ENCODE measurements around the gene FASTKD2.
"Not testable (repeated sequence)": the region's sequence is repeated elsewhere in the genome, so short reads cannot be mapped to it uniquely, and the experiment has no call there.

Gene FASTKD2

DNA sequence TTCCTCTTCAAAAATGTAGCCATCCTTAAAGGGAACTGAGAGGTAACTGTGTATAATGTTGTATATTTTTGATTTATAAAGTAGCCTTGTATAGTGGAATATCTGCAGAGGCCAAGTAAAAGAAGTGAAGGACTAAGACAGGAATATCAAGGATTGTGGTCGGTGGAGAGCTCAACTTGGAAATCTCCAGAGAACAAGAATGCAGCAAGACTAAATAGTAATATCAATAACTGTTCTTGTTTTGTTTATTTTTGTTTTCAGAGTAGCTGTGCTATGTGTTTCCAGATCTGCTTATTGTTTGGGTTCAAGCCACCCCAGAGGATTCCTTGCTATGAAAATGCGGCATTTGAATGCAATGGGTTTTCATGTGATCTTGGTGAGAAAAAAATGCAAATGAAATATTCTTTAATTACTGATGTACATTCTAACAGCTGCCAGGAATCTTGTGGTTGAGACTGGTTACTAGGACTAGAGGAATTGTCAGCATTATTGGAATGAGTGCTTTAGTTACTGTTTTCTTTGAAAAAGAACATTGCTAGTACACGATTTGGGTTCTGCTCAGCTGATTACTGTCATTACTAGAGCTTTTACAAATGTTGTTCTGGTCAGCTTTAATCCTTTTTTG, 25.0 kb downstream of the FASTKD2 start:
- DNase-seq (ENCODE audit: low read depth in 1 of 2, low spot score in 1 of 2) = no peak

- no peak for DNase-seq (ENCODE audit: low read depth in 1 of 2, low spot score in 1 of 2)
Observed at GRCh38 chr2:206792645-206793044, 27.2 kb downstream of the FASTKD2 start.

DNA sequence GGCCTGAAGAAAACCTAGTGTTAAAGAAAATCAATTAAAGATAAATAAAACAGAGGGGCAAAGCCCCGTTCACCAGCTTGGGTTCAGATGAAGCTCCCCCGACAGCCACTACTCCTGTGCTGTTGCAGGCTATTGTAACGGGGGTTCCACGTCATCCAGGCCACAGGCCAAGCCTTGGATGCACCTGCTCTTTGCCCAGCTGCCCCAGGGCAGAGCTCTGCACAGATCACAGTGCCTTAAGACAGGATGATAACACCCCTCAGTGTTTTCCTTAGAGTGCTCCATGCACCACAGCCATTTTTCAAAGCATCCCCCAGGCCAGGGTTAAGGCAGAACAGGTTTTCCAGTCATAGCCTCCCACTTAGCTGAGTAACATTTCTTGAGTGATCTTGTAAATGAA, 32.0 kb downstream of the FASTKD2 start:
- no peak for DNase-seq (ENCODE audit: low read depth in 1 of 2, low spot score in 1 of 2)

- no peak for DNase-seq (ENCODE audit: low read depth in 1 of 2, low spot score in 1 of 2)
Observed at GRCh38 chr2:206798000-206798399, 32.6 kb downstream of the FASTKD2 start.

DNA sequence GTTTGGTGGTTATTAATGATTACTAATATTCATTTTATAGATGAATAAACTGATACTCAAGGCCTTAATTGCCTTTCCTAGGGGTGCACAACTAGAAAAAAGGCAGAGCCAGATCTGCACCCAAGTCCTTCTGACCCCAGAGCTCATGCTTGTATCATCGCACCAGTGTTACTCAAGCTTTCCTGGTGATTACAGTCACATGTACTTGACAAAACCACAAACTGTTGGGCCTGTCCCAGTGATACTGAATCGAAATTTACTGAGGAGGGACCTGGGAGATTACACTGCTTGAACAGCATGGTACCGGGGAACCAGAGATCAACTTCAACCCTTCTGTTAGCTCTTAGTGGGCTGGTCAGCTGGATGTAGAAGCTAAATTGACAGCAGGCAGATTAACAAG, 33.7 kb downstream of the FASTKD2 start:
- DNase-seq (ENCODE audit: low read depth in 1 of 2, low spot score in 1 of 2) = no peak

- peak in 1 of 2 donors; percentile 2 for DNase-seq (ENCODE audit: low read depth in 1 of 2, low spot score in 1 of 2)
Observed at GRCh38 chr2:206800506-206801417, 35.4 kb downstream of the FASTKD2 start.

DNA sequence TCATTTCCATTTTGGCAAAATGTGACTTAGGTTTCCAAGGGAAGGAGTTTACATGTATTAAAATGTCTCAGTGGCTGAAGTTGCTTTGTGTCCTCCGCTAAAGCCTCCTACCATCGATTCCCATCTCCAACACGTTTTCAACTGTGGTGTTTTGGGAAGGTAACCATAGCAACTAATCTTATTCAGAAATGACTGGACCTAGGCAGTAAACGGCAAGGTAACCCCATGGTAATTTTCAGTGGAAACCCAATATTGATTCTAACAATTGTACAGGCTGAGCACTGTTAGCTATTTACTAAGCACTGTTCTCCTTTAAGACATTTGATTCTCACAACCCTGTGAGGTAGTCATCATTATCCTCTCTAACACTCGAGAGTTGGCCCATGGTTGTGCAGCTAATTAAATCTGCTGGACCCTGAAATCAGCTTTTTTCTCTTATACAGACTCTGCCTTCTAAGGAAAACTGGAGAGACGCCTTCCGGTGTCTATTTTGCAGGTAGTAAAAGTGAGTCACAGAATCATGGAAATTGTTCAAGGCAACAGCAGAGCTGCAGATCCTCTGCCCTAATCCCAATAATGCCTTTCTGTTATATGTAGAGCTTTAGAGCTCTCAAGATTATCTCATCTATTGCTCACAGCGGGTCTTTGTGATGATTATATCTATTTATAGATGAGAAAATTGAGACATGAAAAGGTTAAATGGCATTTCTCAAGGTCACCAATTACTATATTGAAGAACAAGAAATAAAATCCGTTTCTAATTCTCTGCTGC, 36.2 kb downstream of the FASTKD2 start:
- no peak for DNase-seq (ENCODE audit: low read depth in 1 of 2, low spot score in 1 of 2)

- no peak for DNase-seq (ENCODE audit: low read depth in 1 of 2, low spot score in 1 of 2)
Observed at GRCh38 chr2:206802654-206803514, 37.5 kb downstream of the FASTKD2 start.

- DNase-seq (ENCODE audit: low read depth in 1 of 2, low spot score in 1 of 2) = no peak
Observed at GRCh38 chr2:206804326-206804725, 38.9 kb downstream of the FASTKD2 start.

DNA sequence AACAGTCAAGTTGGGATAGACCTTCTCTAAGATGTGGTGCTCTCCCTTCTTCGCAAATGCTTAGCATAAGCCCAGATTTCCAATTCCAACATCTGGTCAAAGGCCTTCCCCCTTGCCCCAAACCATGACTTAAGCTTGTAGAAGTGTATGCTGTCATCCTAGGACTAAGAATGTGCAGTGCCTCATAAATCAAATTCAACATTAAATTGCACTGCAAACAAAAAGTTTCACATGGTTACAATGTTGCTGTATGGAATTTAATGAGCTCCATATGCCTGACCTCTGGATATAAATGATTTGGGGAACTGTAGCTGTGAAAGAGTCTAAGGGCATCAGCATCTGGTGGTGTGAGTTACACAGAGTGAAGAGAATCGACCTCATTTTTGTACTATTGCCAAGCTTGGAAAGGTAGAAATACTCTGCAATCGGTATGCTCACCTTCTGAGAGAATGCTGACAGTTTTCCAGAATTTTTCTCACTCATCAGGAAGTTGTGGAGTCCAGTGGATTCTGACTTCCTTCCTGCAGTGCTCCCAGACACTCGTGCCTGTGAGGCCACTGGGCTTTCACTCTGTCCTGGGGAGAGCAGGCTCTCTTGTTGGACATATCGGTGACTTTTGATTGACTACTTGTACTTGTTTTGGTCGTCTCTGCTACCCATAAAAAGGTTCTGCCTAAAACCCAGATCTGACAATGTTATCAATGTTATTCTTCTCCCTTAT, 40.6 kb downstream of the FASTKD2 start:
- DNase-seq (ENCODE audit: low read depth in 1 of 2, low spot score in 1 of 2) = no peak

DNA sequence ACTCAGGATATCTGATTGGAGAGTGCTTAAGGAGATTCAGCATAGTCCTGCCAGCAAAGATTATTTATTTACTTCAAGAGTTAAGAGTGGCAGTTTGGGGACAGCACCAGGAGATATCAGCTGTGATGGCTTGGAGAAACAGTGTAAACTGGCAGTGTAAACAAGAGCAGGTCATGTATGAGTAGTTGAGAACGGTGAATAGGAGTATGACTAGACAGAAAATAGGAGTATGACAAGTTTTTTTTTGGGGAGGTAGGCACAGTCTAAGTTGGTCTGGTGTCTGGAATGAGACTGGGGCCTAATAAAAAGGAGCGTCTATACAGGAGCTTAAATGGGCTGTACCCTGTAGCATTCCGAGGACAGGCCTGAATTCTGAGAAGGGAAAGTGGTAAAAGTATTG, 42.2 kb downstream of the FASTKD2 start:
- not testable (repeated sequence) for DNase-seq (ENCODE audit: low read depth in 1 of 2, low spot score in 1 of 2)

DNA sequence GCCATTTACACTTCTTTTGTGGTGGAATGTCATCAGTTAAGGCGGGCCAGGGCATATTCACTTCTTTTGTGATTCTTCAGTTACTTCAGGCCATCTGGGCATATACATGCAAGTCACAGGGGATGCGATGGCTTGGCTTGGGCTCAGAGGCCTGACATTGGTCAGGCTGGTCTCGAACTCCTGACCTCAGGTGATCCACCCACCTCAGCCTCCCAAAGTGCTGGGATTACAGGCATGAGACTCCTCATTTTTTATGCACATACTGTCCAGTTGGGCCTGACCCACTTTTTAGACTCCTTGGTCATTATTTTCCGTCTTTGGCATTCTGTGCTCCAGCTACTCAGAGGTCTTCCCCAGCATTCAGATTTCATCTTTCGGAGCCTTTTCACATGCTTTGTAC, 47.1 kb downstream of the FASTKD2 start:
- DNase-seq (ENCODE audit: low read depth in 1 of 2, low spot score in 1 of 2) = not testable (repeated sequence)

GRCh38 chr2:206814498-206814897, 49.1 kb downstream of the FASTKD2 start:
- DNase-seq (ENCODE audit: low read depth in 1 of 2, low spot score in 1 of 2) = no peak

DNA sequence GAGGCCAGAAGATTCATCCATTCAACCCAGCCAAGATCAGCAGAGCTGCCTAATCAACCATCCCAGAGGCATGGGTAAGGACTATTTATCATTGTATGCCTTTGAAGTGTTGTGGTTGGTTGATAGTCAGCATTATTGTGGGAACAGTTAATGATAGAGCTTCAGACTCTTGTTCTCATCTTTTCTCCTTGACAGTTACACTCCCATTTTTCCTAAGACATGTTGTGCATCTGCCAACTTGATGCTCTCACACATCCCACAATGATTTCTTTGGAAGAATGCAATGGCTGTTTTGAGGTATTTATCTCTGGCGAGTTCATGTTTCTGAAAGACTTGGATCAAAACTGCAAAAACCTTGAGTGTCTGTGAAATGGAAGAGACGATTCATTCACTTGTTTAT, 55.4 kb downstream of the FASTKD2 start:
- no peak for DNase-seq (ENCODE audit: low read depth in 1 of 2, low spot score in 1 of 2)

GRCh38 chr2:206823178-206823577, 57.8 kb downstream of the FASTKD2 start:
- no peak for DNase-seq (ENCODE audit: low read depth in 1 of 2, low spot score in 1 of 2)

DNA sequence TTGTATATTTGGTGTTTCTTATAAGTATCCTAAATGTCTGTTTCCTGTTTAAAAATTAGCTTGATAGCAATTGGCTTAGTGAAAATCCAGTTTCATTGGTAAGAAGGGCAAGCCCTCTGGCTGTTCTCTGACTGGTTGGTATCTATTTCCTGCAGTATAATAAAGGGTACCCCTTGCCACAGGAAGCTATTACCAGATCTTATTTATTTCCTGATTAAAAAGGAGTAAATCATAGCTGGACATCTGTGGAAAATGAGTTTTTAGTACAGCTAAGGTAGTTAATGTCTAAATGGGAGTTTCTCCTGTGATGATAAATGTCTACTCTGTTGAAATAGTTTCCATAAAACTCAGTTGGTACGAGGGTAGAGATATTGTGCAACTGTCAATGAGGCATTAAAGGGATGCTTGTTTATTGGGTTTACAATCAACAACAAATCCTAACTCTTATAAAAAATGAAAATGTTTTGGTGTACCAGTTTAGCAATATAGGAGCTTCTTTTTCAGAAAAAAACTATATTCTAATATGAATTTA, 58.7 kb downstream of the FASTKD2 start:
- no peak for DNase-seq (ENCODE audit: low read depth in 1 of 2, low spot score in 1 of 2)

- DNase-seq (ENCODE audit: low read depth in 1 of 2, low spot score in 1 of 2) = no peak
Observed at GRCh38 chr2:206824993-206825392, 59.6 kb downstream of the FASTKD2 start.

DNA sequence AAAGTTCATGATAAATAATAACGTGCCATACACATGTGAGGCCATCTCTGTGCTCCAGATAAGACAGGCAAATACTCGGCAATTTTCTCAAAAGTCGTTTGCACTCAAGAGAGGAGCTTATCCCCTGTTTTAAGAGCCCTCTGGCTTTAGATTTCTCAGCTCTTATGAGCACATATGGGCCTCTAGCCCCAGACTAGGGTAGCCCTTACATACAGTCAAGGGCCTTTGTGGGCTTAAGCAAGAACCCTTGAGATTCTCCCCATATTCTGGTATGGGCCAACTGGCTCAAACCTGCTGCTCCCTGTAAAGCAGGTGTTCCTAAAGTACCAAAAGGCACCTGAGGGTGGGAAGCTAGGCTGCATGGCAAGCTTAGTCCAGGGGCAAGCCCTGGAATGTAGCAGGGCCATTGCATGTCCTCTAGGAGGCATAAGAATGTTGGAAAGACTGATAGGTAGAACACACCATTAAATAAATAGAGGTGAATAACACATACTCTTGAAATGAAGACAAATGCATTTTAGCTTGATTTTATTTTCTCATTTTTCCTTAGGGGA, 66.1 kb downstream of the FASTKD2 start:
- DNase-seq (ENCODE audit: low read depth in 1 of 2, low spot score in 1 of 2) = no peak

DNA sequence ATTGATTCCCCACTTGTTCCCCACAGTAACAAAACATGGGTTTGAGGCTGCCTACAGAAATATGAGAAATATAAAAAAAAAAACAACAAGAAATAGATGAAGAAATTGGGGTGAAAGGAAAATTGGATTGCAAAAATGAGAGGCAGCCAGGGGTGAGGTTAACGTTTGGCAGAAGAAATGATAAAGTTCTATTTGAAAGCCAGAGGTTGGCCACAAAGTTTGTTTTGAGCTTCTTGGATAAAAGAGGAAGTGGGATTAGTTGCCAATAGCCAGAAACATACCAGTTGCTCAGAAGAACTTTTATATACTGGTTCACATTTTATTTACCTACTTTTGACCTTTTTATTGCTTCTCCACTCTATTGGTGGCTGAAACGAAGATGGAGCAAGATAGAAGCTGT, 67.5 kb downstream of the FASTKD2 start:
- DNase-seq (ENCODE audit: low read depth in 1 of 2, low spot score in 1 of 2) = no peak

- no peak for DNase-seq (ENCODE audit: low read depth in 1 of 2, low spot score in 1 of 2)
Observed at GRCh38 chr2:206833291-206833690, 67.9 kb downstream of the FASTKD2 start.

Data from activated T-helper 1 cell treated with anti-CD3 and anti-CD28 coated beads, Interleukin-2, amount 50 U/mL, for 16 hours (primary cell).